Thymus (tissue), 11 donors: ENCODE results near the gene LARGE1. TPM values are rescaled to one million over a fixed set of nuclear protein-coding genes. Genes with fewer than 3 reads are reported as not detected.

Experiments used
- DNase-seq, 9 donors: peaks; one replicate each; pipeline ENCODE4 v3.0.0-alpha.2; 2013; ENCODE audit warnings: low spot score in 9 of 9, low read depth in 6 of 9, missing footprints in 1 of 9
- H3K27ac ChIP-seq, 2 donors: one replicate each; pipeline ENCODE4 v1.5.1; 2013; ENCODE audit warnings: control low read depth in 1 of 2, low read depth in 1 of 2, low read length in 1 of 2, mild to moderate bottlenecking in 1 of 2, moderate library complexity in 1 of 2
- H3K27me3 ChIP-seq, 2 donors: one replicate each; pipeline ENCODE4 v1.5.1; 2013; ENCODE audit warnings: low read length in 1 of 2; ENCODE audit not compliant: control insufficient read depth in 2 of 2, insufficient read depth in 1 of 2
- H3K36me3 ChIP-seq, 2 donors: one replicate each; pipeline ENCODE4 v1.5.1; 2013; ENCODE audit warnings: low read length in 1 of 2, mild to moderate bottlenecking in 1 of 2, moderate library complexity in 1 of 2; ENCODE audit not compliant: control insufficient read depth in 2 of 2, insufficient read depth in 2 of 2
- H3K4me1 ChIP-seq, 2 donors: one replicate each; pipeline ENCODE4 v1.5.1; 2013; ENCODE audit warnings: low read length in 2 of 2; ENCODE audit not compliant: control insufficient read depth in 2 of 2, insufficient read depth in 2 of 2
- H3K4me3 ChIP-seq, 2 donors: one replicate each; pipeline ENCODE4 v1.5.1; 2013; ENCODE audit warnings: low read length in 2 of 2, control low read depth in 1 of 2, mild to moderate bottlenecking in 1 of 2
- H3K9me3 ChIP-seq, 2 donors: one replicate each; pipeline ENCODE4 v1.5.1; 2013; ENCODE audit warnings: low read length in 1 of 2, mild to moderate bottlenecking in 1 of 2; ENCODE audit not compliant: control insufficient read depth in 2 of 2, insufficient read depth in 1 of 2
- WGBS: extraction: QIAGEN DNeasy Blood & Tissue Kit; methylation state at CpG from one replicate; pipeline ENCODE4 v1.1.7; 2013; 5-methylcytosine and 5-hydroxymethylcytosine counted together
- polyA plus RNA-seq: library from polyadenylated mRNA; stranded (reverse); fragments of 200-250 nt; gene quantifications from one replicate; pipeline ENCODE4 v1.2.3, GENCODE V29; 2013
- total RNA-seq: library from RNA; stranded (reverse); fragments of 120-200 nt; gene quantifications from one replicate; pipeline ENCODE4 v1.2.4, GENCODE V29; 2013
- donor health status: healthy.

LARGE1 gene
- total and polyA plus RNA-seq, 2 donors: 1.8 to 3.1 TPM

DNA sequence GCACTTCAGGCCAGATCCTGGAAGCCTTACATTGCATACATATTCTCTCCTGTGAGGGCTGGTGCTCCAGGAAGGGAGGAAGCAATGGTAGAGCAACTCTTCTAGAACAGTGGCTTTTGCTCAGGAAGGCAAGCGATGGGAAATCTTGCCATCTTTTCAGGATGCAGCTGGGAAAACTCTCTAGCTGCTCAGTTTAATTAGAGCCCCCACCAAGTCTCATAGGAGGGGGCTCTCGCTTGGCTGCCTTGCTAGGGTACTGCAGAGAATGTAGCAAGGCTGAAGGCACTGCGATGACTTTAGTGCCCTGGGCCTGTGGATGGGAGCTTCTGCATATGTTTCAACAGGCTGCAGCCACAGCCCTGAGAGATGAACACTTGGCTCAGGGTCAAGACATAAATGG lies 504.9 kb downstream of the LARGE1 start:
- no peak for DNase-seq
- Histone ChIP-seq H3K4me1 (no peaks in the 10 kb centered on the region), H3K27ac (no peak overlapping the region), H3K4me3 (no peak overlapping the region), H3K9me3 (no peaks in the 10 kb centered on the region), H3K27me3 (no peaks in the 10 kb centered on the region), H3K36me3 (no peaks in the 10 kb centered on the region)
- 88% methylated on average over 3 of the region's 3 CpGs for WGBS

- Histone ChIP-seq H3K36me3 (no peaks in the 10 kb centered on the region), H3K4me3 (no peak overlapping the region), H3K4me1 (no peaks in the 10 kb centered on the region), H3K27ac (no peak overlapping the region), H3K27me3 (no peaks in the 10 kb centered on the region), H3K9me3 (no peaks in the 10 kb centered on the region)
- WGBS: 98% methylated on average over 2 of the region's 2 CpGs
- no peak for DNase-seq
Observed at GRCh38 chr22:33409079-33409478, 511.2 kb downstream of the LARGE1 start.

- Histone ChIP-seq H3K4me3 (no peak overlapping the region), H3K9me3 (no peaks in the 10 kb centered on the region), H3K27ac (no peak overlapping the region), H3K36me3 (no peaks in the 10 kb centered on the region), H3K27me3 (no peaks in the 10 kb centered on the region), H3K4me1 (no peaks in the 10 kb centered on the region)
- WGBS: 93% methylated on average over 3 of the region's 3 CpGs
- no peak for DNase-seq
Observed at GRCh38 chr22:33405194-33405593, 515.1 kb downstream of the LARGE1 start.

DNA sequence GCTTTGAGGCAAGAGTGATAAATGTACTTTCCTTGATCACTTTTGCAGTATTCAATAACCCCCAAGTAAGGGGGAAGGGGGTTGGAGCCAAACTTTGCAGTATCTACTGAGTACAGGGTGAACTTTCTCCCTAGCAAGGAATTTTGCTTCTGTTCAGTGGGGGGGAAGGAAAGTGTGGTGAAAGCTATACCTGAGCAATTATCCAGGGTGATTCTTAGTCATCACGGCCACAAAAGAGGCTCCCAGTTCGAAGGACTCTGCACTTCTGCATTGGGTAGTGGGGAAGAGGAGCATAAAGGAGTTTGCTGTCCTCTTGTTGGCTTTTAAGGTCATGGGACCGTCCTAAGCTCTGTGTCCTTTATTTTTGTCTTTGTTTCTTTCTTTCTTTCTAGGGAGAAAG lies 515.6 kb downstream of the LARGE1 start:
- no peak for DNase-seq
- no peak overlapping the region for H3K27ac ChIP-seq
- WGBS: 90% methylated on average over 3 of the region's 3 CpGs
- H3K9me3 ChIP-seq: no peaks in the 10 kb centered on the region
- no peaks in the 10 kb centered on the region for H3K36me3 ChIP-seq
- no peak overlapping the region for H3K4me3 ChIP-seq
- H3K4me1 ChIP-seq: no peaks in the 10 kb centered on the region
- H3K27me3 ChIP-seq: no peaks in the 10 kb centered on the region

- WGBS: 95% methylated on average over 3 of the region's 3 CpGs
- no peak overlapping the region for H3K27ac ChIP-seq
Observed at GRCh38 chr22:33402325-33402724, 518.0 kb downstream of the LARGE1 start.

DNA sequence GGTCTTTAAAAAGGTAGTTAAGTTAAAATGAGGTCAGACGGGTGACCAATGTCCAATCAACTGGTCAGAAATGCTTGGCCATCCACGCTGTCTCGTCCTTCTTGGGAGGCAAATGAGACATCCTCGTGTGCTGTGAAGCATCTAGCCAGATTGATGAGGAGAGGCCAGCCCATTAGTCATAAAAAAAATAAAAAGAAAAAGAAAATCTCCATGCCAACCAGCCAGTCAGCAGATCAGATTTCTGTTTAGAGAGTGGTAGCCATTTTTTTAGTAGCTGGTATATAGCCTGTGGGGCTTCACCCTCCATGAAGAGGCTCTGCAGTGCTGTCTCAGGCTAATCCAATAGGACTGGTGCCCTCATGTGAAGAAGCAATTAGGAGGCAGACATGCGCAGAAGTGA lies 519.0 kb downstream of the LARGE1 start:
- Histone ChIP-seq H3K9me3 (no peaks in the 10 kb centered on the region), H3K36me3 (no peaks in the 10 kb centered on the region), H3K27me3 (no peaks in the 10 kb centered on the region), H3K4me3 (no peak overlapping the region), H3K4me1 (no peaks in the 10 kb centered on the region), H3K27ac (no peak overlapping the region)
- DNase-seq: no peak
- 92% methylated on average over 5 of the region's 5 CpGs for WGBS

More at GRCh38 chr22:33402325-33402724, 518.0 kb downstream of the LARGE1 start:
- H3K4me3 ChIP-seq: no peak overlapping the region
- no peaks in the 10 kb centered on the region for H3K9me3 ChIP-seq
- no peaks in the 10 kb centered on the region for H3K27me3 ChIP-seq
- no peaks in the 10 kb centered on the region for H3K4me1 ChIP-seq
- DNase-seq: no peak
- no peaks in the 10 kb centered on the region for H3K36me3 ChIP-seq

GRCh38 chr22:33400891-33401290 lies 519.4 kb downstream of the LARGE1 start:
- no peak overlapping the region for H3K27ac ChIP-seq
- 77% methylated on average over 5 of the region's 5 CpGs for WGBS
- H3K4me3 ChIP-seq: no peak overlapping the region
- H3K9me3 ChIP-seq: no peaks in the 10 kb centered on the region
- H3K27me3 ChIP-seq: no peaks in the 10 kb centered on the region
- no peaks in the 10 kb centered on the region for H3K36me3 ChIP-seq
- H3K4me1 ChIP-seq: no peaks in the 10 kb centered on the region
- DNase-seq: no peak

GRCh38 chr22:33400061-33400840 lies 520.0 kb downstream of the LARGE1 start:
- no peak overlapping the region for H3K27ac ChIP-seq
- DNase-seq: no peak
- no peak overlapping the region for H3K4me3 ChIP-seq
- H3K27me3 ChIP-seq: no peaks in the 10 kb centered on the region
- no peaks in the 10 kb centered on the region for H3K36me3 ChIP-seq
- 90% methylated on average over 9 of the region's 9 CpGs for WGBS
- no peaks in the 10 kb centered on the region for H3K4me1 ChIP-seq
- H3K9me3 ChIP-seq: no peaks in the 10 kb centered on the region

GRCh38 chr22:33397381-33397907 lies 522.8 kb downstream of the LARGE1 start:
- H3K27me3 ChIP-seq: no peaks in the 10 kb centered on the region
- H3K27ac ChIP-seq: no peak overlapping the region
- no peak for DNase-seq
- 95% methylated on average over 4 of the region's 4 CpGs for WGBS
- H3K4me3 ChIP-seq: no peak overlapping the region
- no peaks in the 10 kb centered on the region for H3K36me3 ChIP-seq
- H3K4me1 ChIP-seq: no peaks in the 10 kb centered on the region
- no peaks in the 10 kb centered on the region for H3K9me3 ChIP-seq
